Osteoblast (primary cell): ENCODE data around the gene BSG. TPM values are rescaled to one million over a fixed set of nuclear protein-coding genes. Genes with fewer than 3 reads are reported as not detected.
"Not testable (repeated sequence)": the region's sequence is repeated elsewhere in the genome, so short reads cannot be mapped to it uniquely, and the experiment has no call there.

Source experiments
- DNase-seq: peaks from one replicate; pipeline ENCODE4 v3.0.0; 2011; ENCODE audit warnings: low spot score, mixed read lengths; ENCODE audit not compliant: insufficient read length; ENCODE audit errors: missing footprints
- H2AFZ ChIP-seq: 2 replicates; pipeline ENCODE4 v1.6.0; 2011; ENCODE audit warnings: mild to moderate bottlenecking, low read length
- H3K27ac ChIP-seq: 2 replicates; pipeline ENCODE4 v1.5.1; 2011; ENCODE audit warnings: mild to moderate bottlenecking, low read depth, low read length, moderate library complexity
- H3K27me3 ChIP-seq: 2 replicates; pipeline ENCODE4 v1.6.0; 2012; ENCODE audit warnings: mild to moderate bottlenecking, control low read depth, inconsistent platforms, low read length, moderate library complexity; ENCODE audit not compliant: insufficient read depth
- H3K36me3 ChIP-seq: 2 replicates; pipeline ENCODE4 v1.5.1; 2011; ENCODE audit warnings: mild to moderate bottlenecking, low read length, control low read depth, moderate library complexity; ENCODE audit not compliant: insufficient read depth
- H3K4me1 ChIP-seq: 2 replicates; pipeline ENCODE4 v1.5.1; 2011; ENCODE audit warnings: mild to moderate bottlenecking, low read length, control low read depth, moderate library complexity; ENCODE audit not compliant: insufficient read depth
- H3K4me2 ChIP-seq: 2 replicates; pipeline ENCODE4 v1.6.0; 2011; ENCODE audit warnings: mild to moderate bottlenecking, low read length; ENCODE audit not compliant: insufficient read depth
- H3K4me3 ChIP-seq: fragments of 200-600 bp; sonication (generic); 3 replicates; pipeline ENCODE4 v1.5.1; 2012; ENCODE audit warnings: mild to moderate bottlenecking, low read length, inconsistent platforms; ENCODE audit not compliant: insufficient read depth
- H3K79me2 ChIP-seq: 2 replicates; pipeline ENCODE4 v1.6.0; 2012; ENCODE audit warnings: mild to moderate bottlenecking, low read length, control low read depth, inconsistent platforms; ENCODE audit not compliant: insufficient read depth
- H3K9me3 ChIP-seq: 2 replicates; pipeline ENCODE4 v1.5.1; 2011; ENCODE audit warnings: low read depth, low read length, control low read depth
- H4K20me1 ChIP-seq: 2 replicates; pipeline ENCODE4 v1.6.0; 2012; ENCODE audit warnings: mild to moderate bottlenecking, low read length, control low read depth; ENCODE audit not compliant: insufficient read depth
- total RNA-seq: library from RNA; depleted of rRNA; stranded (reverse); fragments of >200 nt; gene quantifications from 2 replicates; pipeline ENCODE4 v1.2.3, GENCODE V29; 2012
- TF ChIP-seq, protein P1 (sequence below): IDR thresholded peaks from 2 replicates; pipeline ENCODE4 v1.5.1; 2011; ENCODE audit warnings: mild to moderate bottlenecking, low read depth, low read length, moderate library complexity; ENCODE audit errors: extremely low read depth

BSG gene
- total RNA-seq, 1 donor: 273 TPM

DNA sequence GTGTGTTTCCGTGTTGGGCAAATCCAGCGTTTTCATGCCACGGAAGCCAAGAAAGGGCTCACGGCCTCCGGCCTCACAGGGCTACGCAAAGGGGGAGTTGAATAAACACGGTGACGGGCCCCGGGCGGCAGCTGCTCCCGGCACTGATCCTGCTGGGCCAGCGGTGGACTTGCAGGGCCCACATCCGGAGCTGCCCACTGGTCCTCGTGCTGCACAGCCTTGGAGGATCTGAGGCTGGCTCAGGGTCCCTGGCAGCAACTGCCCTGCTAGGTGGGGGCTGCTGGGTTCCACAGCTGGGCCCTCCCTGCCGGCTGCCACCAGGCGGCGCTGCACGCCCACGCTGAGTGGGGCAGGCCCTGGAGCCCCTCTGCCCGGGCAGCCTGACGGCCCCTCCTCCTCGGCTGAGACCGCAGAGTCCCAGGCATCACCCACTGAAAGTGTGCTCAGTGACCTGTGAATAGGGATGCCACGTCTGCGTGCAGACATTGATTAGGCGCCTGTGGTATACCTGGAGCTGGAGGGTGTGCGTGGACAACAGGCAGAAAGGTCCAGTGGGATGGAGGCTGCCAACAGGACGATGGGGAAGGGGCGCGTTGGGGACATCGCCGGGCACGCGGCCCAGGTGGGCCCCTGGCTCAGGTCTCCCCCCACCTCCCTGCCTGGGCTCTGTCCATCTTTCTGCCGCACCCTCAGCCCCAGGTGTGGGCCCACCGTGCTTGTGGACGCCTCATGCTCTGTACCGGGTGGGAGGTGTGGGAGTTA lies 12.0 kb downstream of the BSG start:
- peak; percentile 98 for DNase-seq
- TF ChIP-seq, protein P1, sequence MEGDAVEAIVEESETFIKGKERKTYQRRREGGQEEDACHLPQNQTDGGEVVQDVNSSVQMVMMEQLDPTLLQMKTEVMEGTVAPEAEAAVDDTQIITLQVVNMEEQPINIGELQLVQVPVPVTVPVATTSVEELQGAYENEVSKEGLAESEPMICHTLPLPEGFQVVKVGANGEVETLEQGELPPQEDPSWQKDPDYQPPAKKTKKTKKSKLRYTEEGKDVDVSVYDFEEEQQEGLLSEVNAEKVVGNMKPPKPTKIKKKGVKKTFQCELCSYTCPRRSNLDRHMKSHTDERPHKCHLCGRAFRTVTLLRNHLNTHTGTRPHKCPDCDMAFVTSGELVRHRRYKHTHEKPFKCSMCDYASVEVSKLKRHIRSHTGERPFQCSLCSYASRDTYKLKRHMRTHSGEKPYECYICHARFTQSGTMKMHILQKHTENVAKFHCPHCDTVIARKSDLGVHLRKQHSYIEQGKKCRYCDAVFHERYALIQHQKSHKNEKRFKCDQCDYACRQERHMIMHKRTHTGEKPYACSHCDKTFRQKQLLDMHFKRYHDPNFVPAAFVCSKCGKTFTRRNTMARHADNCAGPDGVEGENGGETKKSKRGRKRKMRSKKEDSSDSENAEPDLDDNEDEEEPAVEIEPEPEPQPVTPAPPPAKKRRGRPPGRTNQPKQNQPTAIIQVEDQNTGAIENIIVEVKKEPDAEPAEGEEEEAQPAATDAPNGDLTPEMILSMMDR: peak; percentile 80

DNA sequence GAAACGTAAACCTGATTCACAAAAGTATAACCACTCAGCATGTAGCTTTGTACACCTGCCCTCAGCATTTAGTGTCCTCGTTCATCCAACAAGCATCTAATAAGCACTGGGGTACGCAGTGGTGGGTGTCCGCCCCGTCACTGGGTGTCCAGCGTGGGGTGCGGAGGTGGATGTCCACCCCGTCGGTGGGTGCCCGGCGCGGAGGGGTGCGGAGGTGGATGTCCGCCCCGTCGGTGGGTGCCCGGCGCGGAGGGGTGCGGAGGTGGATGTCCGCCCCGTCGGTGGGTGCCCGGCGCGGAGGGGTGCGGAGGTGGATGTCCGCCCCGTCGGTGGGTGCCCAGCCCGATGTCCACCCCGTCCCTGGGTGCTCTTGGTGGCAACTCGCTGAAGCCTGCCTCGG lies 12.8 kb downstream of the BSG start:
- H3K27me3 ChIP-seq: peaks cover 13% of the 10 kb centered on the region
- DNase-seq, H3K9me3 ChIP-seq, H3K4me3 ChIP-seq, H2AFZ ChIP-seq, H3K4me2 ChIP-seq, H3K27ac ChIP-seq: not testable (repeated sequence)
- H3K79me2 ChIP-seq: peaks cover 17% of the 10 kb centered on the region
- H3K4me1 ChIP-seq: peaks cover 34% of the 10 kb centered on the region
- peaks cover 45% of the 10 kb centered on the region for H4K20me1 ChIP-seq
- H3K36me3 ChIP-seq: peaks cover 13% of the 10 kb centered on the region

More for the DNA sequence above, 12.0 kb downstream of the BSG start:
- Histone ChIP-seq H3K4me3 (no peak overlapping the region), H3K27me3 (peaks cover 12% of the 10 kb centered on the region), H4K20me1 (peaks cover 52% of the 10 kb centered on the region), H3K27ac (no peak overlapping the region), H3K9me3 (no peaks in the 10 kb centered on the region), H3K4me2 (no peak overlapping the region), H3K36me3 (peaks cover 13% of the 10 kb centered on the region), H2AFZ (no peak overlapping the region), H3K4me1 (peaks cover 34% of the 10 kb centered on the region), H3K79me2 (peaks cover 24% of the 10 kb centered on the region)

DNA sequence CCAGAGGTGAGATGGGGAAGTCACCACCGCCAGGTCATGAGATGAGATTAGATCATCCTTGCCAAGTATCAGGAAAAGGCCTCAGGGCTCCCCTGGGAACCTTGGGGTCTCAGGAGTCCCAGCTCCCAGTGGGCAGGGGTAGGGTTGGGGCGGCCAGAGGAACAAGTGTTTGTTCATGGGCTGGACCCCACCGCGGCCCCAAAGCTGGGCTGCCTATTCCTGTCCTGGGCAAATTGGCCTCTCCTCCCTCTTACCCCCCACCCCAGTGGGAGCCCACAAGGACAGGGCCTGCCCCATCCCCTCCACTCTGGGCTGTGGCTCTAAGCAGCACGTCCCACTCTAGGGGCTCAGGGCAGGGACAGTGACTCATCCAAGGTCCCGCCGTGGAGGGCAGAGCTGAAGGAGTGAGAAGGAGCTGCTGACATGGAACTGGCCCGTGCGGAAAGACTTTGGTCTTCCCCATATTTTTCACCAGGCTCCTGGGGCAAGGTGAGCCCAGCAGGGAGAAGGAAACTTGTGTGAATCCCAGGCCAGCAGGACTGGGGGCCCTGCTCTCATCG lies 13.2 kb downstream of the BSG start:
- peaks cover 34% of the 10 kb centered on the region for H3K4me1 ChIP-seq
- H3K9me3 ChIP-seq: no peaks in the 10 kb centered on the region
- H3K4me2 ChIP-seq: no peak overlapping the region
- H3K27me3 ChIP-seq: peaks cover 15% of the 10 kb centered on the region
- peaks cover 12% of the 10 kb centered on the region for H3K79me2 ChIP-seq
- H2AFZ ChIP-seq: no peak overlapping the region
- no peak overlapping the region for H3K4me3 ChIP-seq
- H4K20me1 ChIP-seq: peaks cover 40% of the 10 kb centered on the region
- no peak overlapping the region for H3K27ac ChIP-seq
- no peak for DNase-seq
- peaks cover 13% of the 10 kb centered on the region for H3K36me3 ChIP-seq
- TF ChIP-seq, protein P1: no peak

DNA sequence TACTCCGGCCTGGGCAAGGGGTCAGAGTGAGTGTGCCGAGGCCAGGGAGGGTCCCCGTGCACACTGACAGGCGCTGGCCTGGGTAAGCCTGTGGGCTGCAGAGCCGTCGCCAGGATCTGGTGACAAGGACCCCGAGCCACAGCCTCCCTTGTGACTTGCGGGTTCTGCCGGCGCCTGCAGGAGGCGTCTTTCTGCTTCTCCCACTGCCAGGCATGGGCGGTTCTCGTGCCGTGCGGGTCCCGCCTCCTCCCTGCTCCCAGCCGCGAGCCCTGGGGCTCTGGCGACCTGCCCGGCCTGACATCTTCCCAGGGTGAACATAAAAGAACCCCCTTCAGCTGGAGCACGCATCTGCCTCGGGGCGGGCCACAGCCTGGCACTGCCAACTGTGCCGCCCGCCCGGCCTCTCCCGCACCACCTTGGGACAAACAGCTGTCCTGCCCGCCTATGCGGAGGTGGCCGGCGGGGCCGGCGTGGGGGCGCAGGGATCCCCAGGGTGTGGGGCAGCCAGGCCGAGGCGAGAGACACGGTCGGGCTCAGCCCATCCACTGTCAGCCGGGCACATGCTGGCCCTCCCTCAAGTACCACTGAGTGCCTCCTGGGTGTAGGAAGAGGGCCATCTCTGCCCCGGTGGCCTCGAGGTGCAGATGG lies 15.8 kb downstream of the BSG start:
- Histone ChIP-seq H3K27ac (no peak overlapping the region), H3K4me2 (peak overlapping the region; percentile 48), H3K4me3 (peak overlapping the region; percentile 43)

More for the DNA sequence above, 15.8 kb downstream of the BSG start:
- Histone ChIP-seq H3K36me3 (peaks cover 3% of the 10 kb centered on the region), H3K27me3 (peaks cover 23% of the 10 kb centered on the region), H3K9me3 (no peaks in the 10 kb centered on the region), H3K79me2 (no peaks in the 10 kb centered on the region), H2AFZ (no peak overlapping the region), H3K4me1 (peaks cover 26% of the 10 kb centered on the region), H4K20me1 (peaks cover 34% of the 10 kb centered on the region)
- DNase-seq: peak; percentile 99
- TF ChIP-seq, protein P1: peak; percentile 57
